Measurements from ENCODE around the gene DEFB119. TPM values are rescaled to one million over a fixed set of nuclear protein-coding genes. Genes with fewer than 3 reads are reported as not detected.
"Not testable (repeated sequence)": the region's sequence is repeated elsewhere in the genome, so short reads cannot be mapped to it uniquely, and the experiment has no call there.

DEFB119 gene, protein sequence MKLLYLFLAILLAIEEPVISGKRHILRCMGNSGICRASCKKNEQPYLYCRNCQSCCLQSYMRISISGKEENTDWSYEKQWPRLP
- total RNA-seq, result not detected in 2 replicates

DNA sequence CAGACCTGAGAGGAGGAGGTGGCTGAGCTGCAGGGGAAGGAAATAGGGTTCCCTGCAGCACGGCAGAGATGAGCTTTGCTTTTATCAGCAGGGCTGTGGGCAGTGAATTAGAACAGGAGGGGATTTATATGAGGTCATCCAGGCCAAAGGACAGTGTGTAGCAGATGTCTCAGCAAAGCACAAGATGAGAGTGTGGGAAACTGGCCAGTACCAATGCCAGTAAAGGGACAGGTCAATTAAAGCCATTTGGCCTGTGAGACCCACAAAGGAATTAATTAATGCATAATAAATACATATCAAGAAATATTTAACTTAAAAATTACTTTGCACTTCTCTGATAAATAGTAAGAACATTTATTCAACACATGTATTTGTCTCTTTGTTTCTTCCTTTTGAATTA, at the start of gene DEFB119:
TSS of gene DEFB119 (minus strand) at position 101 of the 400 bp plus-strand sequence. CDS start 107 bp downstream, outside the sequence.
- intact Hi-C loops (cut with micrococcal nuclease), result no loop called here

DNA sequence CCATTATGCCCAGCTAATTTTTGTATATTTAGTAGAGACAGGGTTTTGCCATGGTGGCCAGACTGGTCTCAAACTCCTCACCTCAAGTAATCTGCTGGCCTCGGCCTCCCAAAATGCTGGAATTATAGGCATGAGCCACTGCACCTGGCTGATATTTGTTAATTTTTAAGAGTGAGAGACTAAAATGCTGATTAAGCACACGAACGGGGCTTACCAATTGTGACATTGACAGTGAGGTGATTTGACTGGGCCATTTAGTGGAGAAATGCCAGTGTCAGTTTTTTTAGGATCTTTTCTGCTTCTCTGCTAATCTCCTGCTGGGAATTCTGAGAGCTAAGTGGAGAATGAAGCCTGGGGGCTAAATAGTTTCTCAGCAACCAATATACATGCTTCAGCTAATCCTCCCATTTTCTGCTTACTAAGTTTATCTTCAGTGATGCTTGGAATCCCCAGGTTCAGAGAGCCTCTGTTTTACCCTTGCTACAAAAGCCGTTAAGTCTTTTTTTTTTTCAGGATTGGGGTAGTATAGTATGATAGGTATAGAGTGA, 40.3 kb upstream of the DEFB119 start:
- intact Hi-C loops (cut with micrococcal nuclease), result no loop called here

DNA sequence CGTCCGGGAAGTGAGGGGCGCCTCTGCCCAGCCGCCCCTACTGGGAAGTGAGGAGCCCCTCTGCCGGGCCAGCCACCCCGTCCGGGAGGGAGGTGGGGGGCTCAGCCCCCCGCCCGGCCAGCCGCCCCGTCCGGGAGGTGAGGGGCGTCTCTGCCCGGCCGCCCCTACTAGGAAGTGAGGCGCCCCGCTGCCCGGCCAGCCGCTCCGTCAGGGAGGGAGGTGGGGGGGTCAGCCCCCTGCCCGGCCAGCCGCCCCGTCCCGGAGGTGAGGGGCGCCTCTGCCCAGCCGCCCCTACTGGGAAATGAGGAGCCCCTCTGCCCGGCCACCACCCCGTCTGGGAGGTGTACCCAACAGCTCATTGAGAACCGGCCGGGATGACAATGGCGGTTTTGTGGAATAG, 37.2 kb upstream of the DEFB119 start:
- intact Hi-C loops (cut with micrococcal nuclease), result not testable (repeated sequence)

DNA sequence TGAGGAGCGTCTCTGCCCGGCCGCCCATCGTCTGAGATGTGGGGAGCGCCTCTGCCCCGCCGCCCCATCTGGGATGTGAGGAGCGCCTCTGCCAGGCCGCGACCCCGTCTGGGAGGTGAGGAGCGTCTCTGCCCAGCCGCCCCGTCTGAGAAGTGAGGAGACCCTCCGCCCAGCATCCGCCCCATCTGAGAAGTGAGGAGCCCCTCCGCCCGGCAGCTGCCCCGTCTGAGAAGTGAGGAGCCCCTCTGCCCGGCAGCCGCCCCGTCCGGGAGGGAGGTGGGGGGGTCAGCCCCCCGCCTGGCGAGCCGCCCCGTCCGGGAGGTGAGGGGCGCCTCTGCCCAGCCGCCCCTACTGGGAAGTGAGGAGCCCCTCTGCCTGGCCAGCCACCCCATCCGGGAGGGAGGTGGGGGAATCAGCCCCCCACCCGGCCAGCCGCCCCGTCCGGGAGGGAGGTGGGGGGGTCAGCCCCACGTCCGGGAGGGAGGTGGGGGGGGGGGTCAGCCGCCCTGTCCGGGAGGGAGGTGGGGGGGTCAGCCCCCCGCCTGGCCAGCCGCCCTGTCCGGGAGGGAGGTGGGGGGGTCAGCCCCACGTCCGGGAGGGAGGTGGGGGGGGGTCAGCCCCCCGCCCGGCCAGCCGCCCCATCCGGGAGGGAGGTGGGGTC, 36.6 kb upstream of the DEFB119 start:
- intact Hi-C loops (cut with micrococcal nuclease), result not testable (repeated sequence)

DNA sequence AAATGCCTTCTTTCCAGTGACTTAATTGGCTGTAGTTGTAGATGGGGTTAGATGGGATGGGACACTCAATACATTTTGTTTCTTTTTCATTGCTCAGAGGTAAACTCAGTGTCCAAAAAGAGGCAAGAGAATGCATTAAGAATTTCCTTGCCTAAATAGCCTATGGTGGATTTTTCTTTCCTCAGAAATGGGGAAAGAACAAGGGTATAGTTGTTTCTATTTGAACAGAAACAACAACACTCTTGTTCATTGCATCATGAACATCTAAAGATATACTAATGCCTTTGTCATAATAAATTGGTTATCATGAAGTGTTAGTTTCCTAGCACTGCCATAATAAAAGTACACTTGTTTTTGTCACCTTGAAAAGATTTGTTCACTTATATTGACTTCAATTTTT, 35.4 kb upstream of the DEFB119 start:
- intact Hi-C loops (cut with micrococcal nuclease), result no loop called here

DNA sequence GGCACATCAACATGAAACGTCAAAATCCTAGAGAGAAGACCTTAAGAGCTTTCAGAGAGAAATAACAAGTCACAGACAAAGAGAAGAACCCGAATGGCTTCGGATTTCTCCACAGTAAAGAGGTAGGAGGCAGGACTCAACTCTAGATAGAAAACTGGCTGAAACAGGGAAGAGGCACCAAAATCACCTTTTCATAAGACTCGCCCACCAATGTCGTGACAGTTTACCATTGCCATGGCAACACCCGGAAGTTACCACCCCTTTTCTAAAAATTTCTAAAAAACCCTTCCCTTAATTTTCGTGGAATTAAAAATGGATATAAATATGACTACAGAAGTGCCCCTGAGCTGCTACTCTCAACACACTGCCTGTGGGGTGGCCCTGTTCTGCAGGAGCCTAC, 27.9 kb upstream of the DEFB119 start:
- intact Hi-C loops (cut with micrococcal nuclease), result no loop called here

DNA sequence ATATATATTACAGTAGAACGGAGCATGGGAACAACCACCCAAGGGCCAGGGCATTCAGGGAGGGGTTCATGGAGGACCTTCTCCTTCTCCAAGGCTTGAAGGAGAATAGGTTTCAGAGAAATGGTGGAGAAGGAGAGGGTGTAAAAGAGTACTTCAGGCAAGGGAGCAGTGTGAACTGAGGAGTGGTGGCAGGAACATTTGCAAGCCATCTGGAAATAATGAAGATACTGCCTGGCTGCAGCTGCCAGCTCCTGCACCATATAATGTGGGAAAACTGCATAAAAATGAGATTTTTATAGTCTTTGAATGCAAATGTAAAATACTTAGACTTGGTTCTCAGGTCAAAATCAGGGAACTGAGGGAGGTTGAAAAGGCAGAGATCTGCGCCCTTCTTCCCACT, 25.3 kb upstream of the DEFB119 start:
- intact Hi-C loops (cut with micrococcal nuclease), result no loop called here

DNA sequence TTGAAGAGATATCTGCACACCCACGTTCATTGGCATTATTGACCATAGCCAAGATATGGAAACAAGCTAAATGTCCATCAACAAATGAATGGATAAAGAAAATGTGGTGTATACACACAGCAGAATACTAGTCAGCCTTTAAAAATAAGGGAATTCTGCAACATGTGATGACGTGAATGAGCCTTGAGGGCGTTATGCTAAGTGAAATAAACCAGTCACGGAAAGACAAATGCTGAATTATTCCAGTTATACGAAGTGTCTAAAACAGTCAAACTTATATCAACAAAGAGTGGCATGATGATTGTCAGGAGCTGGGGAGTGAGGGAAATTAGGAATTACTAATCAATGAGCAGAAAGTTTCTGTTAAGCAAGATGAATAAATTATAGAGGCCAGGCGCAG, 24.0 kb upstream of the DEFB119 start:
- intact Hi-C loops (cut with micrococcal nuclease), result no loop called here

DNA sequence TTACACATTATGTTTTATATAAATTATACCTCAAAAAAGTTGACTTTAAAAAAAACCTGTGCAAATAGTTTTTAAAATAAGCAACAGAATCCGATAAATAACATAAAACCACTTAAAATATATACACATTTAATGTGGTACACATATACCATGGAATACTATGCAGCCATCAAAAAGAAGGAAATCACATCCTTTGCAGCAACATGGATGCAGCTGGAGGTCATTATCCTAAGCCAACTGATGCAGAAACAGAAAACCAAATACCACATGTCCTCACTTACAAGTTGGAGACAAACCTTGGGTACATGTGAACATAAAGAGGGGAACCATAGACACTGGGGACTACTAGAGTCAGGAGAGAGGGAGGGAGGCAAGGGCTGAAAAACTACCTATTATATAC, 19.6 kb upstream of the DEFB119 start:
- intact Hi-C loops (cut with micrococcal nuclease), result no loop called here

DNA sequence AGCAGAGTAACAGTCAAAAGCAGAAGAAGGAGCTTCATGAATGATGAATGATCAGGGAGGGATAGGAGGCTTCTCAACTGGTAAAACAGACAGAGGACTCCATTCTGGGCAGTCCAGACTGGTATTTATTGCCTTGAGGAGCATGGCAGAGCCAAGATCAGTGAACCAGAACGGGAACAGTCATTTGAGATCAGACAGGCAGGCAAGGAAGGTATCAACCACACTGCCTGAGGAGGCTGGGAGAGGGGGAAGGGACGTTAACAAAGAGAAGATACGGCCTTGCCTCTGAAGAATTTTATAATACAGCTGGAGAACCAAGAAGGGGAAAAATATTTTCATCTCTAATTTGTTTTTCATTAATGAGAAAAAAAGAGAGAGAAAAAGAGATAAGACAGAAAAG, 15.7 kb upstream of the DEFB119 start, which contains the start of gene DEFB121:
TSS of gene DEFB121 (minus strand) at position 101 of the 400 bp plus-strand sequence. CDS start at position 38, 63 bp downstream.
- intact Hi-C loops (cut with micrococcal nuclease), result no loop called here

DNA sequence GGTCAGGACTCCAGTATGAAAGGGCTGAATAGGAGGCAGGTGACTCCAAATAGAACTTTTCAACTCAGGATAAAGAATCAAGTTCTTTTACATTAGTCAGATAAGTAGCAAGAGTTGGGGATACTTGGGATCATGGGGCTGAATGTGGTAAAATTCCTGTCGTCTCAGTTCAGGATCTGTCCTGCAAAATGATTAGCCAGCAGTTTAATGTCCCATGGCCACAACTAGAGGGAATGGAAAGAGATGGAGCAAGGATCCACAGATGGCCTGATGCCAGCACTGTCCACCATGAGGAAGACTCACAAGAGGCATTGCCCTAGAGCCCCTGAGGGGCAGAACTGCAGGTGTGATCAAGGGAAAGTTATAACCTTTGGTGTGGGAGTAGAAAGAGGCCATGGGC, 13.5 kb upstream of the DEFB119 start:
- intact Hi-C loops (cut with micrococcal nuclease), result no loop called here

DNA sequence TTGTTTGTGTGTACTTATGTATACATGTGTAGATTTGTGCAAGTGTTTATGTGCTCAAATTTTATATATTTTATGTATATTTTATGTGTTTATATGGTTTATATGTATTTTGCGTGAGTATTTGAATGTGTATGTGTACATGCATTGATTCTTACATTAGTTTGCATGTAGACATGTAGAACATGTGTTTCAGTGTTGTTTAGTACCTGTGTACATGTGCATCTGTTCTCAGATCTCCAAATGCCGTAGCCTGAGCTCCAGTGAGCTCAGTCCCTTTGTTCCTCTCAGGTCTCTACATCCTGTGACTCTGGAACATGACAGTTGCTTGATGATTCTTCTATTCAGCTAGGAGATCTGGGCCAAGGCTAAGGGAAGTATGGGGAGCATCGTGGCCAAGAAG, 4.5 kb upstream of the DEFB119 start:
- intact Hi-C loops (cut with micrococcal nuclease), result no loop called here

DNA sequence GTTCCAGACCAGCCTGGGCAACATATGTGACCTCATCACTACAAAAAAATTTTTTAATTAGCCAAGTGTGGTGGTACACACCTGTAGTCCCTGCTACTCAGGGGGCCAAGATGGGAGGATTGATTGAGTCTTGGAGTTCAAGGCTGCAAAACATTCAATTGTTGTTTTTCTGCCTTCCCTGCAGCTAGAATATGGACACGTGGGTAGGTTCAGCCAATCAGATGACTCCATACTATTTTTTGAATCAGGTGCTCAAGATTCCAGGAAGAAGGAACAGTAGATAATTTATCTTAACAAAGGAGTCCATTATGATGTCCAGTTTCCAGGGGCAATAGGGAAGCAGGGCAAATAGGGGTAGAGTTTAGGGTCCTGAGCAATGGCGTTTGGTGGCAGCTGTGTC, 2.4 kb upstream of the DEFB119 start:
- intact Hi-C loops (cut with micrococcal nuclease), result no loop called here

DNA sequence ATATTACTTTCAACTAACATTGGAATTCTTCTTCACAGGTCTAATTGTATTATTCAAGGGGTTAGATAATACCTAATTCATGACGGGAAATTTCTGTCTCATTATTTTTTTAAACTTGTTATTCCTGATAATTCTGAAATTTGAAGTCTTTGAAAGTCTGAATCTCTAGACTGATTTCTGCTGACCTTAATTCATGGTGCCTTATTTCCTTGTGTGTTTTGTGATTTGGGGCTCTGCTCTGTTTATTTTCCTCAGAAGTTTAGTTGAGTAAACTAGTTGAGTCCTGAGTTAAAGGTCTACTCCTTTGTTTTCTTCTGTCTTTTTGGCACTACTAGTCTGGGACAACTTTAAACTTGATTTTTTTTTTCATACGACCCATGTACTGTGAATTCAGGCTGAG, 16.0 kb downstream of the DEFB119 start:
- intact Hi-C loops (cut with micrococcal nuclease), result no loop called here

DNA sequence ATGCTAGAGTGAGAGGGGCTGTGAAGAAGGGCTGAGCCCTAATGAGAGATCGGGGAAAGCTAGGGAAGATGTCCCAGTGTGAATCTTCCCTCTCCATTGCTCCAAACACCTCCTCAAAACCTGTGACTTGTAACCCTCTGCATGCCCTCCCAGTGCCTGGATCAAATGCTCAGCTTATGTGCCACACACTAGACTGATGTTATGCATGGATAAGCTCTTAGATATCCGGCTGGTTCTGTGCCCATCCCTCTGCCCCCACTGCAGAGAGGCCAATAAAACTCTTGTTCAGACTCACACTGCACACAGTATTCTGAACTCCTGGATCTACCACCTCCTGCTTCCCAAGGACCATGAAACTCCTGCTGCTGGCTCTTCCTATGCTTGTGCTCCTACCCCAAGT, 22.1 kb downstream of the DEFB119 start, which contains the start of gene DEFB118:
TSS of gene DEFB118 (plus strand) at position 301 of the 400 bp plus-strand sequence. CDS start at position 351, 50 bp downstream.
- intact Hi-C loops (cut with micrococcal nuclease), result no loop called here

DNA sequence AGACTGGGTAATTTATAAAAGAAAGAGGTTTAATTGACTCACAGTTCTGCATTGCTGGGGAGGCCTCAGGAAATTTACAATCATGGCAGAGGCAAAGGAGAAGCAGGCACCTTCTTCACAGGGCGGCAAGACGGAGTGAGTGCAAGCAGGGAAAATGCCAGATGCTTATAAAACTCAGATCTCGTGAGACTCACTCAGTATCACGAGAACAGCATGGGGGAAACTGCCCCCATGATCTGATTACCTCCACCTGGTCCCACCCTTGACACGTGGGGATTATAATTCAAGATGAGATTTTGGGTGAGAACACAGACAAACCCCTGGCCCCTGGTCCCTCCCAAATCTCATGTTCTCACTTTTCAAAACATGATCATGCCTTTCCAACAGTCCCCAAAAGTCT, 26.1 kb downstream of the DEFB119 start:
- intact Hi-C loops (cut with micrococcal nuclease), result not testable (repeated sequence)

DNA sequence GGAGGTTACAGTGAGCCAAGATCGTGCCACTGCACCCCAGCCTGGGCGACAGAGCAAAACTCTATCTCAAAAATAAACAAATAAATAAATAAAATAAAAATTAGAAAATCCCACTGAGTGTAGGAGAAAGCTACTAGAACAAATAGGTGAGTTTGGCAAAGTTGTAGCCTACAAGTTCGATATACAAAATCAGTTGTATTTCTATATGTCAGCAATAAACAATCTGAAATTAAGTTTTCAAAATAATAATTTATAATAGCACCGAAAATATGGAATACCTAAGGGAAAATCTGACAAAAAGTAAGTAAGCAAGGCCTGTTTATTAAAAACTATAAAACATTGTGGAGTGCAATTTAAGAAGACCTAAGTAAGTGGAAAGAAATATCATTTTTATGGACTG, 27.1 kb downstream of the DEFB119 start:
- intact Hi-C loops (cut with micrococcal nuclease), result no loop called here

DNA sequence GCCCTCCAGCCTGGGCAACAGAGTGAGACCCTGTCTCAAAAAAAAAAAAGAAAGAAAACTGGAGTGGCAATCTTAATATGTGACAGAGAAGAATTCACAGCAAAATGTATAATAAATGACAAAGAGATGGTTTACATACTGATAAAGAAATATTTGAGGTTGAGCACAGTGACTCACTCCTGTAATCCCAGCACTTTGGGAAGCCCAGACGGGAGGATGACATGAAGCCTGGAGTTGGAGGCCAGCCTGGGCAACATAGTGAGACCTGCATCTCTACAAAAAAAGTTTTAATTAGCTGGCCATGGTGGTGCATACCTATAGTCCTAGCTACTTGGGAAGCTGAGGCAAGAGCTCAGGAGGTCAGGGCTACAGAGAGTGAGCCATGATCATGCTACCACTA, 34.4 kb downstream of the DEFB119 start:
- intact Hi-C loops (cut with micrococcal nuclease), result no loop called here

DNA sequence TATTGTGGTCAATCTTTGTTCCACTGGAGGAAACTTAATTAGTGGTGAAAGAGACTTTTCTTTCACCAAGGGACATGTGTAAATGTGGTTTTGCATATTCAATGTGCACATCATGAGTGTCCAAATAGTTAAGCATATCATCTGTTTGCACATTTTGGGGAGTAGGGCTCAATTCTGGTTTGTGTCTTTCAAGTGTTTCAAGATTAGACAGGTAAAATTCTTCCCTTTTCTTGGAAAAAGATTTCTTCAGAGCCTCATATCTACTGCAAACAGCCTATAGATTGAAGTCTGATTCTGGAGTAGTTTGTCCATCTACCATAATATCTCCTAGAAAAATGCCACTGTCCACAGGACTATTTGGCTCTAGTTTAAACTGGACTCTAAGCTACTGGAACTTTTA, 48.9 kb downstream of the DEFB119 start:
- intact Hi-C loops (cut with micrococcal nuclease), result no loop called here

DNA sequence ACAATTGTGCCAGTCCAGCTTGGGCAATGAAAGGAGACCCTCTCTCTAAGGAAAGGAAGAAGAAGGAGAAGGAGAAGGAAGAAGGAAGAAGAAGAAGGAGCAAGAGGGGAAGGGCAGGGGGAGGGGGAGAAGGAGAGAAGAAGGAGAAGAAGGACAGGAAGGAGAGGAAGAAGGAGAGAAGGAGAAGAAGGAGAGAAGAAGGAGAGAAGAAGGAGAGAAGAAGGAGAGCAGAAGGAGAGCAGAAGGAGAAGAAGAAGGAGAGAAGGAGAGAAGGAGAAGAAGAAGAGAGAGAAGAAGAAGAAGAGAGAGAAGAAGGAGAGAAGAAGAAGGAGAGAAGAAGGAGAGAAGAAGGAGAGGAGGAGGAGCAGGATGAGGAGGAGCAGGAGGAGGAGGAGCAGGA, 59.5 kb downstream of the DEFB119 start:
- intact Hi-C loops (cut with micrococcal nuclease), result no loop called here
